Left lung (tissue), 10 donors: Measurements from ENCODE around the gene VWA3A. TPM values are rescaled to one million over a fixed set of nuclear protein-coding genes. Genes with fewer than 3 reads are reported as not detected.

ENCODE experiments used
- ATAC-seq: fragments of 200-7000 bp; cut with Tn5 transposase; one replicate; pipeline ENCODE4 v1.9.1; 2020; ENCODE audit warnings: moderate library complexity
- DNase-seq, 4 donors: peaks; one replicate each; pipeline ENCODE4 v3.0.0-alpha.2; 2013 to 2020
- H3K27ac ChIP-seq, 2 donors: fragments of 200-600 bp; sonication (generic) in 1 of 2; one replicate each; pipeline versions ENCODE4 v1.5.0 to v1.8.0; 2020 to 2021
- H3K27me3 ChIP-seq, 2 donors: fragments of 200-600 bp; sonication (generic) in 1 of 2; one replicate each; pipeline versions ENCODE4 v1.5.0 to v1.8.0; 2020 to 2021
- H3K36me3 ChIP-seq, 2 donors: fragments of 200-600 bp; sonication (generic) in 1 of 2; one replicate each; pipeline versions ENCODE4 v1.5.0 to v1.8.0; 2020 to 2021
- H3K4me1 ChIP-seq, 2 donors: fragments of 200-600 bp; one replicate each; pipeline ENCODE4 v1.8.0; 2021
- H3K4me3 ChIP-seq, 2 donors: fragments of 200-600 bp; sonication (generic) in 1 of 2; one replicate each; pipeline versions ENCODE4 v1.5.0 to v1.8.0; 2020 to 2021; ENCODE audit warnings: mild to moderate bottlenecking in 1 of 2
- H3K9me3 ChIP-seq, 2 donors: fragments of 200-600 bp; sonication (generic) in 1 of 2; one replicate each; pipeline versions ENCODE4 v1.5.0 to v1.8.0; 2020 to 2021
- CTCF ChIP-seq, 2 donors: fragments of 200-600 bp; sonication (generic) in 1 of 2; IDR thresholded peaks; one replicate each; pipeline versions ENCODE4 v1.5.0 to v1.8.0; 2021; ENCODE audit warnings: antibody characterized with exemption in 2 of 2
- intact Hi-C, 2 donors: fragments of 100-400 bp; cut with DNase I; formaldehyde crosslinking; loops; one replicate each; pipeline versions ENCODE4 v1.11.2 to v1.14.2; 2022
- polyA plus RNA-seq, 6 donors: library from polyadenylated mRNA; unstranded; fragments of 120-200 nt; gene quantifications; one replicate each; pipeline ENCODE4 v1.2.1, GENCODE V29; 2013; ENCODE audit not compliant: insufficient read length in 6 of 6
- total RNA-seq, 2 donors: library from RNA; stranded (reverse); fragmentation: NEBNext Ultra II Directional; extraction: Animal tissue kit (Norgen Biotek cat#: 25700); gene quantifications; one replicate each; pipeline ENCODE4 v1.2.1, GENCODE V29; 2021
- donor health status: DM: no; HTN: yes; CAD: no.
- donor health status: DM: no; HTN: no; CAD: no.

The VWA3A gene
- total and polyA plus RNA-seq, 8 donors = 0.12 to 7.1 (median 4.9) TPM

GRCh38 chr16:22188267-22188594 lies 95.9 kb downstream of the VWA3A start:
- Histone ChIP-seq H3K4me3 (no peak overlapping the region), H3K27me3 (no peaks in the 10 kb centered on the region), H3K9me3 (no peaks in the 10 kb centered on the region), H3K36me3 (no peaks in the 10 kb centered on the region), H3K4me1 (peaks cover 20 to 36% of the 10 kb centered on the region in 2 donors), H3K27ac (peak overlapping the region in 1 of 2 donors; percentile 93)
- TF ChIP-seq CTCF (IDR thresholded peaks at IDR 0.05) = no peak
- DNase-seq (no peak), ATAC-seq (no peak)
- intact Hi-C loops = loop anchor here in 1 of 2 donors (10.0 kb wide), 1 partner anchor 183 kb away; the partner anchor contains the start of genes MOSMO and PDZD9

GRCh38 chr16:22188595-22189442 lies 96.5 kb downstream of the VWA3A start:
- Histone ChIP-seq H3K36me3 (no peaks in the 10 kb centered on the region), H3K4me3 (no peak overlapping the region), H3K9me3 (no peaks in the 10 kb centered on the region), H3K27ac (peak overlapping the region; percentile 93 to 97), H3K4me1 (peaks cover 20 to 36% of the 10 kb centered on the region in 2 donors), H3K27me3 (no peaks in the 10 kb centered on the region)
- DNase-seq (peak in 3 of 4 donors; percentile 72 to 89 (median 73)), ATAC-seq (peak; percentile 3)
- intact Hi-C loops = loop anchor here in 1 of 2 donors (10.0 kb wide), 1 partner anchor 184 kb away; the partner anchor contains the start of genes MOSMO and PDZD9
- peak; percentile 81 to 84 for TF ChIP-seq CTCF (IDR thresholded peaks at IDR 0.05)

- no peak for TF ChIP-seq CTCF (IDR thresholded peaks at IDR 0.05)
- ATAC-seq = no peak
- Histone ChIP-seq H3K4me3 (peak overlapping the region; percentile 65 to 77), H3K4me1 (peaks cover 20 to 36% of the 10 kb centered on the region in 2 donors), H3K9me3 (no peaks in the 10 kb centered on the region), H3K27me3 (no peaks in the 10 kb centered on the region), H3K27ac (peak overlapping the region; percentile 93 to 97), H3K36me3 (no peaks in the 10 kb centered on the region)
- intact Hi-C loops = loop anchor here in 1 of 2 donors (10.0 kb wide), 1 partner anchor 185 kb away; the partner anchor contains the start of genes MOSMO and PDZD9
- DNase-seq = peak in 2 of 4 donors; percentile 30 to 53
Observed at GRCh38 chr16:22189473-22190080, 97.2 kb downstream of the VWA3A start.

GRCh38 chr16:22190081-22190775 lies 97.9 kb downstream of the VWA3A start:
- intact Hi-C loops = no loop called here
- peaks cover 20 to 38% of the 10 kb centered on the region in 2 donors for H3K4me1 ChIP-seq
- ATAC-seq = peak; percentile 74
- H3K27ac ChIP-seq = peak overlapping the region; percentile 93 to 97
- DNase-seq = peak in 3 of 4 donors; percentile 86 to 100 (median 100)
- H3K36me3 ChIP-seq = no peaks in the 10 kb centered on the region
- H3K4me3 ChIP-seq = peak overlapping the region; percentile 65 to 77
- H3K9me3 ChIP-seq = no peaks in the 10 kb centered on the region
- H3K27me3 ChIP-seq = no peaks in the 10 kb centered on the region
- TF ChIP-seq CTCF (IDR thresholded peaks at IDR 0.05) = peak in 1 of 2 donors; percentile 7
